GM12865 (cell line): ENCODE measurements around the gene HSD17B12.

Experiments used
- DNase-seq: peaks from one replicate; pipeline ENCODE4 v3.0.0; 2010; ENCODE audit warnings: low read depth
- H3K4me3 ChIP-seq: 2 replicates; pipeline ENCODE4 v1.5.1; 2011; ENCODE audit warnings: mild to moderate bottlenecking, low read depth, low read length, control low read depth
- TF ChIP-seq, protein P1 (sequence below): IDR thresholded peaks from 2 replicates; pipeline ENCODE4 v1.5.1; 2011; ENCODE audit warnings: low read length, control low read depth, low read depth, inconsistent platforms; ENCODE audit not compliant: insufficient read depth; ENCODE audit errors: missing control alignments

The HSD17B12 gene

DNA sequence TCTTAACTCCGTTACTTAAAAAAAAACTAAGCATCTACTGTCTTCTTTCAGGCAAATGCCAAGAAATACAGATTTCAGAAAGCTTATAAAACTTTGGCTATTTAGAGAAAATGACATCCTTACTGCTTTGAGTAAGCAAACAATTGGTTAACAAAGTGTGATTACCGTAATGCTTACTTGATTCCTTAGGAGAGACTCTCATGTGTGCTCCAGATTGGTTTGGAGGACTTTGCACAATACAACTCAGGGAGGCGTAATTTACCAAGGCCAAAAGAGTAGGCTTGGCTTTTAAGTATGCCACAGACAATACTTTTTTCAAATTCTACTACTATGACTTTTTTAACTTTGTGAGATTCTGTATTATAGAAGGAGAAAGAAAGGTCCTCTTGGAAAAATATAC lies 123.2 kb downstream of the HSD17B12 start:
- TF ChIP-seq, protein P1, sequence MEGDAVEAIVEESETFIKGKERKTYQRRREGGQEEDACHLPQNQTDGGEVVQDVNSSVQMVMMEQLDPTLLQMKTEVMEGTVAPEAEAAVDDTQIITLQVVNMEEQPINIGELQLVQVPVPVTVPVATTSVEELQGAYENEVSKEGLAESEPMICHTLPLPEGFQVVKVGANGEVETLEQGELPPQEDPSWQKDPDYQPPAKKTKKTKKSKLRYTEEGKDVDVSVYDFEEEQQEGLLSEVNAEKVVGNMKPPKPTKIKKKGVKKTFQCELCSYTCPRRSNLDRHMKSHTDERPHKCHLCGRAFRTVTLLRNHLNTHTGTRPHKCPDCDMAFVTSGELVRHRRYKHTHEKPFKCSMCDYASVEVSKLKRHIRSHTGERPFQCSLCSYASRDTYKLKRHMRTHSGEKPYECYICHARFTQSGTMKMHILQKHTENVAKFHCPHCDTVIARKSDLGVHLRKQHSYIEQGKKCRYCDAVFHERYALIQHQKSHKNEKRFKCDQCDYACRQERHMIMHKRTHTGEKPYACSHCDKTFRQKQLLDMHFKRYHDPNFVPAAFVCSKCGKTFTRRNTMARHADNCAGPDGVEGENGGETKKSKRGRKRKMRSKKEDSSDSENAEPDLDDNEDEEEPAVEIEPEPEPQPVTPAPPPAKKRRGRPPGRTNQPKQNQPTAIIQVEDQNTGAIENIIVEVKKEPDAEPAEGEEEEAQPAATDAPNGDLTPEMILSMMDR: no peak
- H3K4me3 ChIP-seq: no peak overlapping the region
- DNase-seq: no peak

GRCh38 chr11:43806976-43807375 lies 126.4 kb downstream of the HSD17B12 start:
- no peak for DNase-seq
- TF ChIP-seq, protein P1: no peak
- no peak overlapping the region for H3K4me3 ChIP-seq

DNA sequence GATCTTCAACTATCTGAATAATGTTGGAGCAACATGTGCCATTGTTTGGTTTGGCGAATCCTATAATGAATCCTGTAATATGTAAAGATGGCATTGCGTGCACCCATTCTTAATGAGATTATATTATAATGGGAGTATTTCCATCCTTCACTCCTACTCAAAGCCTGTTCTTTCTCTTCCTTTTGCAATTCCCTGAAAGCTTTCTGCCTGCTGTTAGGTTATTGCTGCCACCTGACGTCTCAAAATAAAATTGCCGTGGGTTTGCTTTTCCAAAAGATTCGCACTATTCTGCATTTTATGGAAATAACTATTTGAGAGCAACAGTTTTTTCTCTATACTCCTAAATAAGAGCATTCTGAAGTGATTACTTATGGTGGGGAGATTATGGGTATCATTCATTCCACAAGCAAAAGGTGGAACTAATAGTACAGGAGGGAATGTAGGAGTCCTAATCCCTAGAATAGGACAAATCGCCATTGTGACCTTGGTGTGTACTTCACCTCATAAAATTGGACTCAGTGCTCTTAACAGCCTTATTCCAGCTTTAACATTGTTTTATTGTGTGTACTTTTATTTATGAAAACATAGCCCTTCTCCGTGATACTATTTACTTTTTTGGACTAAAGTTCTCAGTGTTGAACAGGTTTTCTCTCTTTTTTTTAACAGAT lies 130.5 kb downstream of the HSD17B12 start:
- no peak for DNase-seq
- TF ChIP-seq, protein P1: no peak
- no peak overlapping the region for H3K4me3 ChIP-seq

- H3K4me3 ChIP-seq: no peak overlapping the region
- TF ChIP-seq, protein P1: no peak
- no peak for DNase-seq
These were observed 131.9 kb downstream of the HSD17B12 start for GRCh38 chr11:43812471-43812870.

GRCh38 chr11:43818220-43818619 lies 137.7 kb downstream of the HSD17B12 start:
- DNase-seq: no peak
- TF ChIP-seq, protein P1: no peak
- H3K4me3 ChIP-seq: no peak overlapping the region

- TF ChIP-seq, protein P1: no peak
These were observed 139.4 kb downstream of the HSD17B12 start for GRCh38 chr11:43819926-43820325.

GRCh38 chr11:43823316-43823715 lies 142.8 kb downstream of the HSD17B12 start:
- TF ChIP-seq, protein P1: no peak
- no peak overlapping the region for H3K4me3 ChIP-seq
- no peak for DNase-seq

More at GRCh38 chr11:43819926-43820325, 139.4 kb downstream of the HSD17B12 start:
- DNase-seq: peak; percentile 26
- no peak overlapping the region for H3K4me3 ChIP-seq
